GM12874 (cell line): Measurements from ENCODE around the gene MRPS34.

ENCODE experiments used
- TF ChIP-seq, protein P1 (sequence below): IDR thresholded peaks from 2 replicates; pipeline ENCODE4 v1.5.1; 2011; ENCODE audit warnings: low read depth, mild to moderate bottlenecking, control low read depth, low read length, moderate library complexity; ENCODE audit not compliant: insufficient read depth

The MRPS34 gene

GRCh38 chr16:1772908-1773702 is at the start of gene MRPS34:
MRPS34 (minus strand) TSS chr16:1773134; CDS start chr16:1773119, 15 bp downstream.
- TF ChIP-seq, protein P1, sequence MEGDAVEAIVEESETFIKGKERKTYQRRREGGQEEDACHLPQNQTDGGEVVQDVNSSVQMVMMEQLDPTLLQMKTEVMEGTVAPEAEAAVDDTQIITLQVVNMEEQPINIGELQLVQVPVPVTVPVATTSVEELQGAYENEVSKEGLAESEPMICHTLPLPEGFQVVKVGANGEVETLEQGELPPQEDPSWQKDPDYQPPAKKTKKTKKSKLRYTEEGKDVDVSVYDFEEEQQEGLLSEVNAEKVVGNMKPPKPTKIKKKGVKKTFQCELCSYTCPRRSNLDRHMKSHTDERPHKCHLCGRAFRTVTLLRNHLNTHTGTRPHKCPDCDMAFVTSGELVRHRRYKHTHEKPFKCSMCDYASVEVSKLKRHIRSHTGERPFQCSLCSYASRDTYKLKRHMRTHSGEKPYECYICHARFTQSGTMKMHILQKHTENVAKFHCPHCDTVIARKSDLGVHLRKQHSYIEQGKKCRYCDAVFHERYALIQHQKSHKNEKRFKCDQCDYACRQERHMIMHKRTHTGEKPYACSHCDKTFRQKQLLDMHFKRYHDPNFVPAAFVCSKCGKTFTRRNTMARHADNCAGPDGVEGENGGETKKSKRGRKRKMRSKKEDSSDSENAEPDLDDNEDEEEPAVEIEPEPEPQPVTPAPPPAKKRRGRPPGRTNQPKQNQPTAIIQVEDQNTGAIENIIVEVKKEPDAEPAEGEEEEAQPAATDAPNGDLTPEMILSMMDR, result peak; percentile 96

DNA sequence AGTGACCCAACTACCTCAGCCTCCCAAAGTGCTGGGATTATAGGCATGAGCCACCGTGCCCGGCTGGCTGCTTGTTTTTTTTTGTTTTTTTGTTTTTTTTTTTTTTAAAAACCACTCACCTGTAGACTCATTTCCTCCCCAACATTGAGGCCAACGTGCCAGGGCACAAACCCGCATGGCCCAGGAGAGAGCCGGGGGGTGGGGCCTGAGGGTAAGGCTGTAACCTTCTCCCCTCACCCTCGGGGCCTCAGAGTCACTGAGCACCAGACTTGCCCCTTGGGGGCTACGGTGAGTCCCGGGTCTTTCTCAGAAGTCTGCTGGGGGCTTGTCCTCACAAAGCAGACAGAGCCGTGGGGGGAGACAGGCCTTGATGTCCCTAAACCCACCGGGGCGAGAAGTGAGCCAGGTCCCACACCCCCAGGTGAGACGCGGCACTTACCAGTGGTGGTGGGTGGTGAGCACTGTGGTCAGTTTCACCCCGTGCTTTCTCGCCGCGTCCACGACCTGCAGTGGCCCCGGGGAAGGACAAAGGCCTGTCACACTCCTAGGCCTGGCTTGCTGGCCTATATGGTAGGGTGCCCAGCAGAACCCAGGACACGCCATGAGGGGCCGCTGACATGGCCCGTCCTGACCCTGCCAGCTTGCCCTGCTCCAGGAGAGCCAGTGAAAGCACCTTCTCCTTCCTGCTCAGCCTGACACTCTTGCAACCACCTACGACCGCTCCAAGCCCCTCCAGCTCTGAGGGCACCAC is 49.1 kb upstream of the MRPS34 start:
- TF ChIP-seq, protein P1, result no peak

DNA sequence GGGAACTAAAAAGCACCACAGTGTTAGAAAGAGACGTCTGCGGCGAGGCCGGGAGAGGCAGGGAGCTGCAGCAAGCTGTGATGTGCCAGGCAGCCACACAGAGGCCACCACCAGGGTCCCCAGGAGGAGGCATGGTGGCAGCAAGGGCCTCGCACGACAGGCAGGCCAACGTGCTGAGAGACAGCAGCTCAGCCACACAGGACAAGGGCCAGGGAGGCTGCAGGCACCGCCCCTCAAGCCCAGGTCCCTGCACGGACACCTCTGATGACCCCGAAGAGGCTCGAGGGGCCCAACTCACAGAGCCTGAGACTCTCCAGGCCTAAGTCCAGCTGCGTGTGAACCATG is 48.0 kb upstream of the MRPS34 start:
- TF ChIP-seq, protein P1, result no peak

GRCh38 chr16:1820096-1820945 is 47.4 kb upstream of the MRPS34 start:
- TF ChIP-seq, protein P1, result no peak

GRCh38 chr16:1819611-1820010 is 46.7 kb upstream of the MRPS34 start:
- TF ChIP-seq, protein P1, result no peak

GRCh38 chr16:1818873-1819525 is 46.1 kb upstream of the MRPS34 start:
- TF ChIP-seq, protein P1, result no peak
